MM.1S (cell line): ENCODE results near the gene ZNF593OS.

Experiments used
- DNase-seq: peaks from one replicate; pipeline ENCODE4 v3.0.0-alpha.2; 2015
- H2AFZ ChIP-seq: fragments of 300-600 bp; sonication (generic); 2 replicates; pipeline ENCODE4 v1.6.0; 2016; ENCODE audit warnings: antibody characterized with exemption, low read length
- H3F3A ChIP-seq: fragments of 300-600 bp; sonication (generic); 2 replicates; pipeline ENCODE4 v1.6.1; 2016; ENCODE audit warnings: mild to moderate bottlenecking, antibody characterized with exemption, low read length, moderate library complexity, mixed read lengths; ENCODE audit not compliant: insufficient read depth
- H3K27ac ChIP-seq: fragments of 300-600 bp; sonication (generic); 2 replicates; pipeline ENCODE4 v1.5.1; 2016; ENCODE audit warnings: mild to moderate bottlenecking, low read length
- H3K27me3 ChIP-seq: fragments of 300-600 bp; sonication (generic); replicated peaks from 2 replicates; pipeline ENCODE4 v1.6.0; 2016; ENCODE audit warnings: low read length; ENCODE audit not compliant: insufficient read depth
- H3K36me3 ChIP-seq: fragments of 300-600 bp; sonication (generic); replicated peaks from 2 replicates; pipeline ENCODE4 v1.6.1; 2016; ENCODE audit warnings: mild to moderate bottlenecking, low read length, mixed read lengths; ENCODE audit not compliant: insufficient read depth
- H3K4me1 ChIP-seq: fragments of 300-600 bp; sonication (generic); 2 replicates; pipeline ENCODE4 v1.6.1; 2016; ENCODE audit warnings: low read length, mixed read lengths
- H3K4me2 ChIP-seq: fragments of 300-600 bp; sonication (generic); 2 replicates; pipeline ENCODE4 v1.6.0; 2016; ENCODE audit warnings: low read depth, low read length
- H3K4me3 ChIP-seq: fragments of 300-600 bp; sonication (generic); 2 replicates; pipeline ENCODE4 v1.5.1; 2016; ENCODE audit warnings: low read length, mixed read lengths
- H3K79me2 ChIP-seq: fragments of 300-600 bp; sonication (generic); 2 replicates; pipeline ENCODE4 v1.6.1; 2016; ENCODE audit warnings: mixed run types, low read length, mixed read lengths
- H3K9ac ChIP-seq: fragments of 300-600 bp; sonication (generic); 2 replicates; pipeline ENCODE4 v1.6.1; 2016; ENCODE audit warnings: low read length, mixed read lengths
- H3K9me2 ChIP-seq: fragments of 300-600 bp; sonication (generic); replicated peaks from 2 replicates; pipeline ENCODE4 v1.6.1; 2016; ENCODE audit warnings: mild to moderate bottlenecking, low read length, mixed read lengths; ENCODE audit not compliant: insufficient read depth
- H3K9me3 ChIP-seq: fragments of 300-600 bp; sonication (generic); replicated peaks from 2 replicates; pipeline ENCODE4 v1.6.1; 2016; ENCODE audit warnings: mild to moderate bottlenecking, low read length, mixed read lengths; ENCODE audit not compliant: insufficient read depth
- H4K20me1 ChIP-seq: fragments of 300-600 bp; sonication (generic); 2 replicates; pipeline ENCODE4 v1.6.1; 2016; ENCODE audit warnings: mild to moderate bottlenecking, low read length, moderate library complexity, mixed read lengths; ENCODE audit not compliant: insufficient read depth
- CTCF ChIP-seq: fragments of 300-600 bp; sonication (generic); IDR thresholded peaks from 2 replicates; pipeline ENCODE4 v1.5.1; 2016; ENCODE audit warnings: antibody characterized with exemption, low read length, mixed read lengths
- EZH2 ChIP-seq: fragments of 300-600 bp; sonication (generic); optimal IDR thresholded peaks from 2 replicates; pipeline ENCODE3; 2017; ENCODE audit warnings: low read depth, mild to moderate bottlenecking, antibody characterized with exemption, low read length, mixed read lengths
- EZH2phosphoT487 ChIP-seq: fragments of 300-600 bp; sonication (generic); IDR thresholded peaks from 2 replicates; pipeline ENCODE4 v1.6.1; 2018; ENCODE audit warnings: antibody characterized with exemption, low read length

ZNF593OS gene

GRCh38 chr1:26218906-26219494 is 47.4 kb upstream of the ZNF593OS start:
- H3K9me3 ChIP-seq, result no peaks in the 10 kb centered on the region
- H3K9me2 ChIP-seq, result no peaks in the 10 kb centered on the region
- no peak overlapping the region for H3K9ac ChIP-seq
- TF ChIP-seq EZH2phosphoT487 (no peak), EZH2 (no peak), CTCF (no peak)
- no peak overlapping the region for H3K4me3 ChIP-seq
- no peak overlapping the region for H3K4me2 ChIP-seq
- no peaks in the 10 kb centered on the region for H3K79me2 ChIP-seq
- no peak overlapping the region for H3K27ac ChIP-seq
- DNase-seq, result no peak
- no peak overlapping the region for H2AFZ ChIP-seq
- H3K4me1 ChIP-seq, result no peaks in the 10 kb centered on the region
- no peaks in the 10 kb centered on the region for H4K20me1 ChIP-seq
- H3K27me3 ChIP-seq, result no peaks in the 10 kb centered on the region
- no peaks in the 10 kb centered on the region for H3F3A ChIP-seq
- H3K36me3 ChIP-seq, result no peaks in the 10 kb centered on the region

DNA sequence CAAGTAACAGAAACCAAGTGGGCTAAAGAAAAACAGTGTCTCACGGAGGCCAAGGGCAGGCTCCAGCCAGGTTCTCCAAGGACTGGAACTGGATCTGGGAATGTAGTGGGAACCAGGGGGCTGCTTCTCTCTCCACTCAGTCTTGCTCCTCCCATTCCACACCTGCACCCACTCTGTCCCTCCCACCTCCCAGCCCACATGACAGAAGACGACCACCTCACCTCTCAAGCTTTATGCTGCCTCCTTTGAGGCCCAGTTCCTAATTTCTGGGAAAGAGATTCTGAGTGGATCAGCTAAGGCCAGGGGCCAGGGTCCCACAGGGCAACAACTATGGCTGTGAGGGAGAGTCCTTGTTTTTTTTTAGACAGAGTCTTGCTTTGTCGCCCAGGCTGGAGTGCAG is 43.6 kb upstream of the ZNF593OS start:
- H3K27me3 ChIP-seq, result no peaks in the 10 kb centered on the region
- no peaks in the 10 kb centered on the region for H4K20me1 ChIP-seq

DNA sequence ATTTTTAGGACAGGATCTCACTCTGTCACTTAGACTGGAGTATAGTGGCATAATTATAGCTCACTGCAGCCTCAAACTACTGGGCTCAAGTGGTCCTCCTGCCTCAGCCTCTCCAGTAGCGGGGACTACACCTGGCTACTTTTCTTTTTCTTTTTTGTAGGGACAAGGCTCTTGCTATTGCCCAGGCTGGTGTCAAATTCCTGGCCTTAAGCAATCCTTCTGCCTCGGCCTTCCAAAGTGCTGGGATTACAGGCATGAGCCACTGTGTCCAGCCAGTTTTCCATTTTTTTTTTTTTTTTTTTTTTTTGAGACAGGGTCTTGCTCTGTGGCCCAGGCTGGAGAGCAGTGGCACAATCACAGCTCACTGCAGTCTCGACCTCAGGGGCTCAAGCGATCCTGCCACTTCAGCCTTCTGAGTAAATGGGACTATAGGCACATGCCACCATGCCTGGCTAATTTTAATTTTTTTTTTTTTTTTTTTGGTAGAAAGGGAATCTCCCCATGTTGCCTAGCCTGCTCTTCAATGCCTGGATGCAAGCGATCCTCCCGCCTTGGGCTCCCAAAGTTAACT is 41.8 kb upstream of the ZNF593OS start:
- H3K27ac ChIP-seq, result no peak overlapping the region
- H3K4me1 ChIP-seq, result no peaks in the 10 kb centered on the region
- no peaks in the 10 kb centered on the region for H3K9me3 ChIP-seq
- no peak overlapping the region for H2AFZ ChIP-seq
- H3K4me2 ChIP-seq, result no peak overlapping the region
- H3K27me3 ChIP-seq, result no peaks in the 10 kb centered on the region
- TF ChIP-seq CTCF (no peak), EZH2phosphoT487 (no peak), EZH2 (no peak)
- H3K79me2 ChIP-seq, result no peaks in the 10 kb centered on the region
- DNase-seq, result no peak
- H4K20me1 ChIP-seq, result no peaks in the 10 kb centered on the region
- no peaks in the 10 kb centered on the region for H3F3A ChIP-seq
- H3K9ac ChIP-seq, result no peak overlapping the region
- H3K9me2 ChIP-seq, result no peaks in the 10 kb centered on the region
- H3K36me3 ChIP-seq, result no peaks in the 10 kb centered on the region
- no peak overlapping the region for H3K4me3 ChIP-seq

More for the DNA sequence above, 43.6 kb upstream of the ZNF593OS start:
- H3K79me2 ChIP-seq, result no peaks in the 10 kb centered on the region
- TF ChIP-seq CTCF (no peak), EZH2phosphoT487 (no peak), EZH2 (no peak)
- H3K36me3 ChIP-seq, result no peaks in the 10 kb centered on the region
- no peak overlapping the region for H3K9ac ChIP-seq
- no peaks in the 10 kb centered on the region for H3K9me3 ChIP-seq
- H3K4me3 ChIP-seq, result no peak overlapping the region
- H3F3A ChIP-seq, result no peaks in the 10 kb centered on the region
- no peaks in the 10 kb centered on the region for H3K9me2 ChIP-seq
- H3K4me2 ChIP-seq, result no peak overlapping the region
- H3K4me1 ChIP-seq, result no peaks in the 10 kb centered on the region
- H2AFZ ChIP-seq, result no peak overlapping the region
- no peak for DNase-seq
- H3K27ac ChIP-seq, result no peak overlapping the region
